GM15510 (cell line): ENCODE data around the gene RIPK3.

Experiments used
- POLR2A ChIP-seq: IDR thresholded peaks from 3 replicates; pipeline ENCODE4 v1.6.1; 2011; ENCODE audit warnings: borderline replicate concordance; ENCODE audit not compliant: insufficient read length; ENCODE audit errors: extremely low read depth

RIPK3 gene

GRCh38 chr14:24309538-24310264 lies 30.1 kb downstream of the RIPK3 start, which contains the start of gene LTB4R2:
TSS of gene LTB4R2 (plus strand) at chr14:24310140. CDS start at chr14:24310665, 525 bp downstream.
- TF ChIP-seq POLR2A = no peak

GRCh38 chr14:24308342-24309124 lies 31.3 kb downstream of the RIPK3 start:
- TF ChIP-seq POLR2A = no peak

- TF ChIP-seq POLR2A = no peak
These were observed 32.0 kb downstream of the RIPK3 start, which contains the start of gene CIDEB for GRCh38 chr14:24307575-24308341. TSS of gene CIDEB (minus strand) at chr14:24307977. CDS start at chr14:24307858, 119 bp downstream.

GRCh38 chr14:24307156-24307574 lies 32.6 kb downstream of the RIPK3 start:
- no peak for TF ChIP-seq POLR2A

GRCh38 chr14:24304019-24304387 lies 35.8 kb downstream of the RIPK3 start:
- no peak for TF ChIP-seq POLR2A

- TF ChIP-seq POLR2A = no peak
These were observed 39.3 kb downstream of the RIPK3 start for GRCh38 chr14:24300326-24300980.

GRCh38 chr14:24299255-24300191 lies 40.3 kb downstream of the RIPK3 start, which contains the start of the genes DHRS1 and NOP9:
TSS of gene DHRS1 (minus strand) at chr14:24299780. CDS start at chr14:24299106, 674 bp downstream.
TSS of gene NOP9 (plus strand) at chr14:24299850. CDS start at chr14:24299955, 105 bp downstream.
- peak; percentile 66 for TF ChIP-seq POLR2A

GRCh38 chr14:24298892-24299254 lies 40.9 kb downstream of the RIPK3 start:
- TF ChIP-seq POLR2A = no peak

- no peak for TF ChIP-seq POLR2A
These were observed 42.4 kb downstream of the RIPK3 start for GRCh38 chr14:24297190-24297964.

- TF ChIP-seq POLR2A = no peak
These were observed 43.2 kb downstream of the RIPK3 start for GRCh38 chr14:24296341-24297157.

- TF ChIP-seq POLR2A = no peak
These were observed 46.3 kb downstream of the RIPK3 start for GRCh38 chr14:24293525-24293924.
